Measurements from ENCODE around the gene DENND1B.
A peak's percentile ranks its signal among the peaks of the same experiment; 100 is the strongest.
"Not testable (repeated sequence)": the region's sequence is repeated elsewhere in the genome, so short reads cannot be mapped to it uniquely, and the experiment has no call there.

Gene DENND1B

DNA sequence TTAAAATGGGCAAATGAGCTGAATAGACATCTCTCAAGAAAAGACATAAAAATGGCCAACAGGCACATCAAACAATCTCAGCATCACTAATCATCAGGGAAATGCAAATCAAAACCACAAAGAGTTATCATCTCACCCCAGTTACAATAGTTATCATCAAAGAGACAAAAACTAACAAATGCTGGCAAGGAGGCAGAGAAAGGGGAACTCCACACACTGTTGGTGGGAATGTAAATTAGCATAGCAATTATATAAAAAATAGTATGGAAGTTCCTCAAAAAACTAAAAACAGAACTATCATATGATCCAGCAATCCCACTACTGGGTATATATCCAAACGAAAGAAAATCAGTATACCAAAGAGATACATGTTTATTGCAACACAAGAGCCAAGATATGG is 68.7 kb downstream of the DENND1B start:
- TF ChIP-seq, protein P1, sequence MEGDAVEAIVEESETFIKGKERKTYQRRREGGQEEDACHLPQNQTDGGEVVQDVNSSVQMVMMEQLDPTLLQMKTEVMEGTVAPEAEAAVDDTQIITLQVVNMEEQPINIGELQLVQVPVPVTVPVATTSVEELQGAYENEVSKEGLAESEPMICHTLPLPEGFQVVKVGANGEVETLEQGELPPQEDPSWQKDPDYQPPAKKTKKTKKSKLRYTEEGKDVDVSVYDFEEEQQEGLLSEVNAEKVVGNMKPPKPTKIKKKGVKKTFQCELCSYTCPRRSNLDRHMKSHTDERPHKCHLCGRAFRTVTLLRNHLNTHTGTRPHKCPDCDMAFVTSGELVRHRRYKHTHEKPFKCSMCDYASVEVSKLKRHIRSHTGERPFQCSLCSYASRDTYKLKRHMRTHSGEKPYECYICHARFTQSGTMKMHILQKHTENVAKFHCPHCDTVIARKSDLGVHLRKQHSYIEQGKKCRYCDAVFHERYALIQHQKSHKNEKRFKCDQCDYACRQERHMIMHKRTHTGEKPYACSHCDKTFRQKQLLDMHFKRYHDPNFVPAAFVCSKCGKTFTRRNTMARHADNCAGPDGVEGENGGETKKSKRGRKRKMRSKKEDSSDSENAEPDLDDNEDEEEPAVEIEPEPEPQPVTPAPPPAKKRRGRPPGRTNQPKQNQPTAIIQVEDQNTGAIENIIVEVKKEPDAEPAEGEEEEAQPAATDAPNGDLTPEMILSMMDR (IDR thresholded peaks at IDR 0.05; ENCODE audit: control insufficient read depth, extremely low read depth, insufficient read depth): no peak
- H3K4me3 ChIP-seq (ENCODE audit: low read depth, low read length): no peak overlapping the region
- no peak for DNase-seq (ENCODE audit: low read depth)

DNA sequence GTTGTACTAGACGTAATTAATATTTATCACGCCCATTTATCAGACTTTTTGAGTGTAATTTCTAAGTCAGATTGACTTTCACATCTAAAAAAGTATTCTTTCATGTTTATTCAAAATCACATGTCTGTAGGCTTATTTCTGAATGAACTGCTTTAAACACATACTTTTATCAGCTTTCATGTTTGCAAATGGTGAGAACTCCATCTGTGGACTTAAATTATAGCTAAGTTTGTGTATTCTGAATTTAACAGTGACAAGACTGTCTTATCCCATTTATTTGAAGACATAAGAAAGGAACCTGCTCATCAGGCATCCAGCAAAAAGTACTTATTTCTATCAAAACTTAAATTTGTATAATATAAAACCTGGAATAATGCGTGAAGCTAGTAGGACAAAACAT is 69.3 kb downstream of the DENND1B start:
- H3K4me3 ChIP-seq (ENCODE audit: low read depth, low read length): no peak overlapping the region
- DNase-seq (ENCODE audit: low read depth): no peak
- TF ChIP-seq, protein P1 (IDR thresholded peaks at IDR 0.05; ENCODE audit: control insufficient read depth, extremely low read depth, insufficient read depth): no peak

DNA sequence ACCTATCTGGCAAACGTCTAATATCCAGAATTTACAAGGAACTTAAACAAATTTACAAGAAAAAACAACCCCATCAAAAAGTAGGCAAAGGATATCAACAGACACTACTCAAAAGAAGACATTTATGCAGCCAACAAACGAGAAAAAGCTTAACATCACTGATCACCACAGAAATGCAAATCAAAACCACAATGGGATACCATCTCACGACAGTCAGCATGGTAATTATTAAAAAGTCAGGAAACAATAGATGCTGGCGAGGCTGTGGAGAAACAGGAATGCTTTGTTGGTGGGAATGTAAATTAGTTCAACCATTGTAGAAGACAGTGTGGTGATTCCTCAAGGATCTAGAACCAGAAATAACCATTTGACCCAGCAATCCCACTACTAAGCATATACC is 74.6 kb downstream of the DENND1B start:
- not testable (repeated sequence) for DNase-seq (ENCODE audit: low read depth); H3K4me3 ChIP-seq (ENCODE audit: low read depth, low read length)

DNA sequence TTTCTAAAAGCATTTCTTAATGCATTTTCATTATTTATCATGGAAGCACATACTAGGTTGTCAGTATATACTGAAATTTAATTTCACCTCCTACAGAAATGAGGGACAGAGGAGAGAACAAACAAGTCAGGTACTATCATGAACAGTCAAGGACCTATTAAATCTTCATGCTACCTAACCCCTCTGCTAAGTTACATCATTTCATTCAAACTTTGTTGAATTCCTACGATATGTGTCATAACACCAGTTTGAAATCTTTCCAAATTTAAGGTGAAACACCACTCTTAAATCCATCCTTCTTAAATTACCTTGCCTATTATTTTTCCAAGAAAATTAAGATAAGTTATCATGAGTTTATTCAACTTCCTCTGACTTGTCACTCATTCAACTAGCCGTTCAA is 78.9 kb downstream of the DENND1B start:
- no peak overlapping the region for H3K4me3 ChIP-seq (ENCODE audit: low read depth, low read length)
- TF ChIP-seq, protein P1 (IDR thresholded peaks at IDR 0.05; ENCODE audit: control insufficient read depth, extremely low read depth, insufficient read depth): no peak
- no peak for DNase-seq (ENCODE audit: low read depth)

DNA sequence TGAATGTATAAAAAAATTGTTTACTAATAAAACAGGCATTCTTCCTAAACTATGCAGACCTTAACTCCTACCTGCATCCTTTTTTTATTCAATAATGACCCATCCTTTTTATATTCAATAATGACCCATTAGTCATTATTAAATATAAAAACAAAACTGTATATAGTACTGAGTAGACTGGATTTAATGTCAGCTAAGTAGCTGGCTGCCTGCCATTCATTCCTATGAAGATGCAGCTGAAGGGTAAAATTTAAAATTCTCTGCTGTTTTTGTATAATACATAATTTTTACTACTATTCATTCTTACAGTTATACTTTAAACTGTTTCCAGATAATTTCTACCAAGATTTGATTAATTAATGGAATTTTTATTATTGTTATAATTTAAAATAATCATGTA is 79.3 kb downstream of the DENND1B start:
- TF ChIP-seq, protein P1 (IDR thresholded peaks at IDR 0.05; ENCODE audit: control insufficient read depth, extremely low read depth, insufficient read depth): no peak
- no peak for DNase-seq (ENCODE audit: low read depth)
- no peak overlapping the region for H3K4me3 ChIP-seq (ENCODE audit: low read depth, low read length)

DNA sequence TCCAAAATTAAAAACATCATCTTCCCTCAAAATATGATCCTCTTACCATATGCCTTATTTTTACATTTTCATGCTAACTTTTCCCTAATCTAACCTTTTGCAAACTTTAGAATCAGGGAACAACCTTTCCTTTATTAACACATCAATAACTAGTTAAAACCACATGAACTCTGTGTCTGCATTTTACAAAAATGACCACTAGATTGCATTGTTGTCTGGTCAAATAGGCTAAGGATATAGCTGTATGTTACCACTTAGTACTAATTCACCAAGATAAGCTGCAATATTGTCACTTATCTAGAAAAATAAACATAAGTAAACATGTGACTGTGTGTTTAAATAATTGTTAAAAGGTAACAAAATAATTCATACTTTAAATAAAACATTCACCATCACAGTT is 82.3 kb downstream of the DENND1B start:
- TF ChIP-seq, protein P1 (IDR thresholded peaks at IDR 0.05; ENCODE audit: control insufficient read depth, extremely low read depth, insufficient read depth): peak; percentile 61
- no peak overlapping the region for H3K4me3 ChIP-seq (ENCODE audit: low read depth, low read length)
- no peak for DNase-seq (ENCODE audit: low read depth)

DNA sequence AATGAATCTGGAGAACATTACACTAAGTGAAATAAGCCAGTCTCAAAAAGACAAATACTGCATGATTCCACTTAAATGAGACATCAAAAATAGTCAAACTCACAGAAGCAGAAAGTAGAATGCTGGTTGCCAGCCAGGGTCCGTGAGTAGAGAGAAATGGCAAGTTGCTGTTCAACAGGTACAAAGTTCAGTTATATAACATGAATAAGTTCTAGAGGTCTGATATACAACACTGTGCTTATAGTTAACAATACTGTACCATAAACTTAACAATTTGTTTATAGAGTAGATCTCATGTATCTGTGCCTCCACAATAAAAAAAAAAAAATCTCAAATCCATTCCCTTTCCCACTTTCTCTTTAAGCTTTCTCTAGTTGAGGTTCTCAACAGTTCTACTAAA is 83.5 kb downstream of the DENND1B start:
- DNase-seq (ENCODE audit: low read depth): no peak
- TF ChIP-seq, protein P1 (IDR thresholded peaks at IDR 0.05; ENCODE audit: control insufficient read depth, extremely low read depth, insufficient read depth): no peak
- H3K4me3 ChIP-seq (ENCODE audit: low read depth, low read length): no peak overlapping the region

DNA sequence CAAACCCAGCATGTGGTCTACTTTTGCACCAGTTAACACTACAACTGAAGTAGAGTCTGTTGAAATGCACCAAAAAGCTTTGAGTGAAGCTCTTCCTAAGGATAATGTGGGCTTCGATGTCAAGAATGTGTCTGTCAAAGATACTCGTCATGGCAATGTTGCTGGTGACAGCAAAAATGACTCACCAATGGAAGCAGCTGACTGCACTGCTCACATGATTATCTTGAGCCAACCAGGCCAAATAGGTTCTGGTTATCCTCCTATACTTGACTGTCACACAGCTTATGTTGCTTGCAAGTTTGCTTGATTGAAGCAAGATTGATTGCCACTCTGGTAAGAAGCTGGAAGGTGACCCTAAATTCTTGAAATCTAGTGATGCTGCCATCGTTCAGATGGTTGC is 85.2 kb downstream of the DENND1B start:
- DNase-seq (ENCODE audit: low read depth): no peak
- TF ChIP-seq, protein P1 (IDR thresholded peaks at IDR 0.05; ENCODE audit: control insufficient read depth, extremely low read depth, insufficient read depth): no peak
- H3K4me3 ChIP-seq (ENCODE audit: low read depth, low read length): no peak overlapping the region
